ENCODE measurements around the gene IL6R. TPM values are rescaled to one million over a fixed set of nuclear protein-coding genes. Genes with fewer than 3 reads are reported as not detected.

Gene IL6R
- total RNA-seq (2022; extraction: Qiagen RNA extraction): 18.6 to 29.4 TPM (median 27.5 TPM) in 5 replicates

DNA sequence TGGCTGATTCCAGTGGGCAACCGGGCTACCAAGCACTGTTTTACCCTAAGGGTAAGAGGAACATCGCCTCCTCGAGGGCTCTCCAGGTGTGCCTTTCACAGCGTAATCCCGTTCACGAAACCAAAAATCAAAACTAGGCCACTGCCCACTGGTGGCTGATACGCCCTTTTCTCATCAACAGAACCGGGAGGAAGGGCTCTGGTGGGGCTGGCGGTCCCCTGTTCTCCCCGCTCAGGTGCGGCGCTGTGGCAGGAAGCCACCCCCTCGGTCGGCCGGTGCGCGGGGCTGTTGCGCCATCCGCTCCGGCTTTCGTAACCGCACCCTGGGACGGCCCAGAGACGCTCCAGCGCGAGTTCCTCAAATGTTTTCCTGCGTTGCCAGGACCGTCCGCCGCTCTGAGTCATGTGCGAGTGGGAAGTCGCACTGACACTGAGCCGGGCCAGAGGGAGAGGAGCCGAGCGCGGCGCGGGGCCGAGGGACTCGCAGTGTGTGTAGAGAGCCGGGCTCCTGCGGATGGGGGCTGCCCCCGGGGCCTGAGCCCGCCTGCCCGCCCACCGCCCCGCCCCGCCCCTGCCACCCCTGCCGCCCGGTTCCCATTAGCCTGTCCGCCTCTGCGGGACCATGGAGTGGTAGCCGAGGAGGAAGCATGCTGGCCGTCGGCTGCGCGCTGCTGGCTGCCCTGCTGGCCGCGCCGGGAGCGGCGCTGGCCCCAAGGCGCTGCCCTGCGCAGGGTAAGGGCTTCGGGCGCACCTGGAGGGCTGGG, at the start of gene IL6R:
Gene IL6R (plus strand): TSS at position 360 of the 763 bp plus-strand sequence. CDS start 287 bp downstream, at position 647.

DNA sequence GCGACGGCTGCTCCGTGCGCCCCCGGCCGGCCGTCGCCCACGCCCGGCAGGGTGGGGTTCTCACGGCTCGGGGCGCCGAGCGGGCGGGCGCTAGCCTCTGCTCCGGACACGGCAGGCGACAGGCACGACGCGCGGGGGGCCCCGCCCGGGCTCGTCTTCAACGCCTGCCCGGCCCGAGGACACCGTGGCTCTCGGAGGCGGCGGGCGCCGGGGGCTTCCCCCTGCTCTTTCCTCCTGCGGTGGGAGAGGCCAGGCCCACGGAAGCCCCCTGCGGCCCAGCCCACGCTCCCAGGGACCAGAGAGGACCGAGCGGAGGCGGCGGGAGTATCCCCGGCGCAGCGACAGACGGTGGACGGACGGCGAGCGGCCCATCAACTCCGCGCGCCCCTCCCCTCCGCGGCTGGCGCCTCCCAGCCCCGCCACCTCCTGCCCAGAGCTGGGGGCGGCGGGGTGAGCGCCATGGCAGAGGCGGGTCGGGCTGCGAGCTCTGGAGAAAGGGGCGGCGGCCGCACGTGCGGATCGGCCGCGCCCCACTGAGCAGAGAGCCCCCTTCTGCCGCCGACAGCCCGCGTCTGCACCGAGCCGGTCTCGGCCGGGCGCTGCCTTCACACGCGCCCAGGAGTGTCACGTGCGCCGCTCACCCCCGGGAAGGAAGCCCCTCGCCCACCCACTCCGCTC, 97.1 kb downstream of the IL6R start, which contains the start of the genes SHE and TDRD10:
Gene SHE (minus strand): TSS at position 347 of the 678 bp plus-strand sequence. CDS start 386 bp downstream, outside the sequence.
Gene TDRD10 (plus strand): TSS at position 154 of the 678 bp plus-strand sequence. CDS start 4,685 bp downstream, outside the sequence.

Other genes with a start within 250 kb of the IL6R start
- gene TPM3, start 213.2 kb upstream of the IL6R start, total RNA-seq (2022; extraction: Qiagen RNA extraction): 480 to 593 TPM (median 541 TPM) in 5 replicates
- gene CFAP141, start 199.0 kb upstream of the IL6R start, total RNA-seq (2022; extraction: Qiagen RNA extraction): 0.34 TPM in 1 of 5 replicates, not detected in the others
- gene UBAP2L, start 184.4 kb upstream of the IL6R start, total RNA-seq (2022; extraction: Qiagen RNA extraction): 91.5 to 130 TPM (median 125 TPM) in 5 replicates
- 94.7 to 110 TPM (median 97.8 TPM) in 5 replicates for gene HAX1, start 132.7 kb upstream of the IL6R start, total RNA-seq (2022; extraction: Qiagen RNA extraction)
- gene AQP10, start 84.2 kb upstream of the IL6R start, total RNA-seq (2022; extraction: Qiagen RNA extraction): not detected in 5 replicates
- 24.1 to 38.5 TPM (median 34.8 TPM) in 5 replicates for gene ATP8B2, start 79.8 kb upstream of the IL6R start, total RNA-seq (2022; extraction: Qiagen RNA extraction)
- gene TDRD10, start 96.9 kb downstream of the IL6R start, total RNA-seq (2022; extraction: Qiagen RNA extraction): 0.14 to 0.15 TPM in 2 of 5 replicates, not detected in the others
- 0.10 to 0.19 TPM (median 0.17 TPM) in 5 replicates for gene SHE, start 97.1 kb downstream of the IL6R start, total RNA-seq (2022; extraction: Qiagen RNA extraction)
- gene UBE2Q1, start 153.3 kb downstream of the IL6R start, total RNA-seq (2022; extraction: Qiagen RNA extraction): 53.2 to 66.0 TPM (median 61.9 TPM) in 5 replicates
- gene CHRNB2, start 162.4 kb downstream of the IL6R start, total RNA-seq (2022; extraction: Qiagen RNA extraction): 0.40 to 0.48 TPM (median 0.42 TPM) in 5 replicates
- gene ADAR, start 202.8 kb downstream of the IL6R start, total RNA-seq (2022; extraction: Qiagen RNA extraction): 59.7 to 85.7 TPM (median 80.2 TPM) in 5 replicates

All from A549 treated with dexamethasone at 1 μM for 4 hours (cell line).